ENCODE results near the gene UBP1. TPM values are rescaled to one million over a fixed set of nuclear protein-coding genes. Genes with fewer than 3 reads are reported as not detected.

The UBP1 gene
- total RNA-seq, 1 donor from 2014 or later: 61.8 TPM

GRCh38 chr3:33394403-33395054 lies 45.7 kb downstream of the UBP1 start:
- H3K9me3 Mint-ChIP-seq (ENCODE audit: low read depth): no peaks in the 10 kb centered on the region
- H3K27ac Mint-ChIP-seq (ENCODE audit: unreplicated experiment): peak overlapping the region; percentile 19
- peaks cover 65% of the 10 kb centered on the region for H3K4me1 Mint-ChIP-seq (ENCODE audit: low read depth)
- H3K4me3 Mint-ChIP-seq (ENCODE audit: unreplicated experiment): no peak overlapping the region
- H3K27me3 Mint-ChIP-seq (ENCODE audit: low read depth): no peaks in the 10 kb centered on the region
- no peak for TF ChIP-seq CTCF (IDR thresholded peaks at IDR 0.05)
- no peak for DNase-seq (ENCODE audit: low spot score)
- peaks cover 39% of the 10 kb centered on the region for H3K36me3 Mint-ChIP-seq (ENCODE audit: low read depth)

- H3K27me3 Mint-ChIP-seq (ENCODE audit: low read depth): no peaks in the 10 kb centered on the region
- H3K36me3 Mint-ChIP-seq (ENCODE audit: low read depth): peaks cover 42% of the 10 kb centered on the region
- H3K27ac Mint-ChIP-seq (ENCODE audit: unreplicated experiment): peak overlapping the region; percentile 93
- H3K4me3 Mint-ChIP-seq (ENCODE audit: unreplicated experiment): no peak overlapping the region
- peaks cover 74% of the 10 kb centered on the region for H3K4me1 Mint-ChIP-seq (ENCODE audit: low read depth)
- no peak for TF ChIP-seq CTCF (IDR thresholded peaks at IDR 0.05)
- DNase-seq (ENCODE audit: low spot score): no peak
- H3K9me3 Mint-ChIP-seq (ENCODE audit: low read depth): no peaks in the 10 kb centered on the region
These were observed 47.5 kb downstream of the UBP1 start for GRCh38 chr3:33392703-33393125.

- H3K4me3 Mint-ChIP-seq (ENCODE audit: unreplicated experiment): no peak overlapping the region
- peak overlapping the region; percentile 93 for H3K27ac Mint-ChIP-seq (ENCODE audit: unreplicated experiment)
- no peak for DNase-seq (ENCODE audit: low spot score)
- no peaks in the 10 kb centered on the region for H3K9me3 Mint-ChIP-seq (ENCODE audit: low read depth)
- TF ChIP-seq CTCF (IDR thresholded peaks at IDR 0.05): no peak
- peaks cover 41% of the 10 kb centered on the region for H3K36me3 Mint-ChIP-seq (ENCODE audit: low read depth)
- peaks cover 74% of the 10 kb centered on the region for H3K4me1 Mint-ChIP-seq (ENCODE audit: low read depth)
- no peaks in the 10 kb centered on the region for H3K27me3 Mint-ChIP-seq (ENCODE audit: low read depth)
These were observed 48.1 kb downstream of the UBP1 start for GRCh38 chr3:33392144-33392543.

GRCh38 chr3:33391255-33391995 lies 48.8 kb downstream of the UBP1 start:
- no peaks in the 10 kb centered on the region for H3K27me3 Mint-ChIP-seq (ENCODE audit: low read depth)
- peaks cover 40% of the 10 kb centered on the region for H3K36me3 Mint-ChIP-seq (ENCODE audit: low read depth)
- H3K4me1 Mint-ChIP-seq (ENCODE audit: low read depth): peaks cover 70% of the 10 kb centered on the region
- no peak overlapping the region for H3K4me3 Mint-ChIP-seq (ENCODE audit: unreplicated experiment)
- no peaks in the 10 kb centered on the region for H3K9me3 Mint-ChIP-seq (ENCODE audit: low read depth)
- H3K27ac Mint-ChIP-seq (ENCODE audit: unreplicated experiment): peak overlapping the region; percentile 93
- TF ChIP-seq CTCF (IDR thresholded peaks at IDR 0.05): no peak
- DNase-seq (ENCODE audit: low spot score): no peak

GRCh38 chr3:33389908-33390307 lies 50.3 kb downstream of the UBP1 start:
- Mint-ChIP-seq H3K9me3 (ENCODE audit: low read depth) (no peaks in the 10 kb centered on the region), H3K27ac (ENCODE audit: unreplicated experiment) (peak overlapping the region; percentile 93), H3K4me1 (ENCODE audit: low read depth) (peaks cover 58% of the 10 kb centered on the region), H3K36me3 (ENCODE audit: low read depth) (peaks cover 41% of the 10 kb centered on the region), H3K27me3 (ENCODE audit: low read depth) (no peaks in the 10 kb centered on the region), H3K4me3 (ENCODE audit: unreplicated experiment) (no peak overlapping the region)
- no peak for DNase-seq (ENCODE audit: low spot score)
- no peak for TF ChIP-seq CTCF (IDR thresholded peaks at IDR 0.05)

All from chondrocyte (in vitro differentiated cells).